Heart left ventricle (tissue), 13 donors: ENCODE results near the gene STPG3.

Experiments
- POLR2A ChIP-seq, 2 donors: fragments of 450-650 bp; IDR thresholded peaks; one replicate each; pipeline ENCODE4 v1.6.1; 2017; ENCODE audit warnings: antibody characterized with exemption in 2 of 2, mild to moderate bottlenecking in 2 of 2, moderate library complexity in 2 of 2
- TF ChIP-seq, protein P1 (sequence below), 12 donors: fragments of 200-600 bp; sonication (generic) in 4 of 12; IDR thresholded peaks; one replicate each; pipeline versions ENCODE4 v1.5.0 to v1.8.0; 2018 to 2022; ENCODE audit warnings: antibody characterized with exemption in 12 of 12, mild to moderate bottlenecking in 5 of 12
- donor health status: ischemic (EF 13 %, LVEDD 7.1; RV severe dilation, severe dysfunction).
- donor health status: DM: no; HTN: yes; CAD: no.
- donor health status: DM: no; HTN: no; CAD: no.
- donor health status: ischemic (EF 25% LVEDD 6.9; RV normal size, moderate dysfunction).
- donor health status: ischemic (EF 25% LVEDD 5.7; RV mildly dilated, moderate dysfunction).
- donor health status: ischemic (EF 35%, LVEDD 5.7; RV mildly dilated, moderate dysfunction).
- donor health status: nonischemic (EF 11% LVEDD 7.7; RV severe dilation, severe dysfunction).
- donor health status: DM: yes; HTN: yes; CAD: no.
- donor health status: PGD.
- donor health status: ischemic (EF 29% LVEDD 5.4; RV normal size, mild dysfunction).
- donor health status: nonischemic (EF 23%, LVEDD 6.1; RV moderate dilation, normal function).

DNA sequence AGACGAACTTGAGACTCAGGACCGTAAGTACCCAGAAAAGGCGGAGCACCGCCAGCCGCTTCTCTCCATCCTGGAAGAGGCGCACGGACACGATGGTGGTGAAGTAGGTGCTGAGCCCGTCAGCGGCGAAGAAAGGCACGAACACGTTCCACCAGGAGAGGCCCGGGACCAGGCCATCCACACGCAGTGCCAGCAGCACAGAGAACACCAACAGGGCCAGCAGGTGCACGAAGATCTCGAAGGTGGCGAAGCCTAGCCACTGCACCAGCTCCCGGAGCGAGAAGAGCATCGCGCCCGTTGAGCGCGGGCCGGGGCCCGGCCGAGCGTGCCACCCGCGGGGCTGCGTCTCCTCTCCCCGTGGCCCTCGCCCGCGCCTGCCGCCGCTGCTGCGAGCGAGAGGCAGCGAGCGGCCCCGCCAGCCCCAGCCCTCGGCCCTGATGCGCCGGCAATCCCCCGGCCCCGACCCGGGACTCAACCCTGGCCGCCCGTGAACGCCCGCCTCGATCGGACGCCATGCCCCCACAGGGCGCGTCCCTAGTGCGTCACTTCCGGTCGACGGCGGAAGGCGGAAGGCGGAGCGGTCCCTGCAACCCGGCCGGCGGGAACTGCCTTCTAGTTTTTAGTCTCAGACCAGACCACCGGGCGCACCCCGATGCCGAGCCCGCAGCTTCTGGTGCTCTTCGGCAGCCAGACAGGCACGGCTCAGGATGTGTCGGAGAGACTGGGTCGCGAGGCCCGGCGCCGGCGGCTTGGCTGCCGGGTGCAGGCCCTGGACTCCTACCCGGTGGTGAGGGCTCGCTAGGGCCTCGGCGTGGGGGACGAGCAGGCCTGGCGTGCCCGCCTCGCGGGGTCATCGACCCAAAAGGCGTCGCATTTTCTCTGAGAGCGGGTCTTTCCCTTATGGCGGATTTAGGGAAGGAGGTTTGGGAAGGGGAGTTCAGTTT is 45.7 kb upstream of the STPG3 start, which contains the start of the genes NDOR1 and TMEM203:
- TF ChIP-seq, protein P1, sequence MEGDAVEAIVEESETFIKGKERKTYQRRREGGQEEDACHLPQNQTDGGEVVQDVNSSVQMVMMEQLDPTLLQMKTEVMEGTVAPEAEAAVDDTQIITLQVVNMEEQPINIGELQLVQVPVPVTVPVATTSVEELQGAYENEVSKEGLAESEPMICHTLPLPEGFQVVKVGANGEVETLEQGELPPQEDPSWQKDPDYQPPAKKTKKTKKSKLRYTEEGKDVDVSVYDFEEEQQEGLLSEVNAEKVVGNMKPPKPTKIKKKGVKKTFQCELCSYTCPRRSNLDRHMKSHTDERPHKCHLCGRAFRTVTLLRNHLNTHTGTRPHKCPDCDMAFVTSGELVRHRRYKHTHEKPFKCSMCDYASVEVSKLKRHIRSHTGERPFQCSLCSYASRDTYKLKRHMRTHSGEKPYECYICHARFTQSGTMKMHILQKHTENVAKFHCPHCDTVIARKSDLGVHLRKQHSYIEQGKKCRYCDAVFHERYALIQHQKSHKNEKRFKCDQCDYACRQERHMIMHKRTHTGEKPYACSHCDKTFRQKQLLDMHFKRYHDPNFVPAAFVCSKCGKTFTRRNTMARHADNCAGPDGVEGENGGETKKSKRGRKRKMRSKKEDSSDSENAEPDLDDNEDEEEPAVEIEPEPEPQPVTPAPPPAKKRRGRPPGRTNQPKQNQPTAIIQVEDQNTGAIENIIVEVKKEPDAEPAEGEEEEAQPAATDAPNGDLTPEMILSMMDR (IDR thresholded peaks at IDR 0.05), result no peak
- peak; percentile 35 to 83 for TF ChIP-seq POLR2A (IDR thresholded peaks at IDR 0.05)
